IPS DF 4.7 (cell line): ENCODE measurements around the gene TAF6.
"Not testable (repeated sequence)": the region's sequence is repeated elsewhere in the genome, so short reads cannot be mapped to it uniquely, and the experiment has no call there.

Experiments used
- DNase-seq: peaks from one replicate; pipeline ENCODE4 v3.0.0-alpha.2; 2013; ENCODE audit warnings: low spot score; ENCODE audit errors: extremely low read depth

Gene TAF6

GRCh38 chr7:100152937-100153666 lies 33.9 kb upstream of the TAF6 start:
- DNase-seq = no peak

GRCh38 chr7:100152404-100152803 lies 33.2 kb upstream of the TAF6 start:
- DNase-seq = no peak

GRCh38 chr7:100148559-100149328 lies 29.6 kb upstream of the TAF6 start, which contains the start of gene LAMTOR4:
LAMTOR4 (plus strand) TSS chr7:100148918; CDS start chr7:100148973, 55 bp downstream.
- peak; percentile 99 for DNase-seq

- no peak for DNase-seq
These were observed 29.0 kb upstream of the TAF6 start for GRCh38 chr7:100148225-100148558.

GRCh38 chr7:100147278-100147677 lies 28.1 kb upstream of the TAF6 start:
- DNase-seq = no peak

GRCh38 chr7:100146350-100146749 lies 27.2 kb upstream of the TAF6 start:
- not testable (repeated sequence) for DNase-seq

- no peak for DNase-seq
These were observed 23.3 kb upstream of the TAF6 start for GRCh38 chr7:100142461-100142860.

- DNase-seq = no peak
These were observed 22.4 kb upstream of the TAF6 start for GRCh38 chr7:100141555-100141949.

- DNase-seq = no peak
These were observed 18.9 kb upstream of the TAF6 start for GRCh38 chr7:100137851-100138760.

GRCh38 chr7:100132697-100133151 lies 13.6 kb upstream of the TAF6 start:
- no peak for DNase-seq

GRCh38 chr7:100132126-100132525 lies 13.0 kb upstream of the TAF6 start:
- DNase-seq = no peak

GRCh38 chr7:100130608-100131453 lies 11.7 kb upstream of the TAF6 start:
- DNase-seq = no peak

GRCh38 chr7:100130220-100130607 lies 11.1 kb upstream of the TAF6 start:
- not testable (repeated sequence) for DNase-seq

- DNase-seq = no peak
These were observed 9.4 kb upstream of the TAF6 start for GRCh38 chr7:100128637-100128963.

- DNase-seq = no peak
These were observed 8.9 kb upstream of the TAF6 start for GRCh38 chr7:100127866-100128636.

GRCh38 chr7:100126931-100127865 lies 8.0 kb upstream of the TAF6 start, which contains the start of gene MBLAC1:
MBLAC1 (plus strand) TSS chr7:100126967; CDS start chr7:100127396, 429 bp downstream.
- peak; percentile 76 for DNase-seq

- DNase-seq = no peak
These were observed 7.2 kb upstream of the TAF6 start for GRCh38 chr7:100126239-100126930.
